Dermis blood vessel endothelial cell (primary cell): ENCODE data around the gene YPEL4. TPM values are rescaled to one million over a fixed set of nuclear protein-coding genes. Genes with fewer than 3 reads are reported as not detected.

Source experiments
- total RNA-seq: library from RNA; depleted of rRNA; stranded (reverse); fragments of >200 nt; gene quantifications from 2 replicates; pipeline ENCODE4 v1.2.3, GENCODE V29; 2014

YPEL4 gene
- total RNA-seq, 1 donor from 2014 or later, result not detected

Other genes with a start within 250 kb of the YPEL4 start
- 57.7 and 101 TPM in 2 replicates for gene SLC43A3, start 222.8 kb downstream of the YPEL4 start, total RNA-seq
- 0.14 and 0.51 TPM in 2 replicates for gene RTN4RL2, start 189.4 kb downstream of the YPEL4 start, total RNA-seq
- 16.7 and 18.4 TPM in 2 replicates for gene SLC43A1, start 134.2 kb downstream of the YPEL4 start, total RNA-seq
- 28.1 and 39.8 TPM in 2 replicates for gene TIMM10, start 119.2 kb downstream of the YPEL4 start, total RNA-seq
- gene SMTNL1, start 112.3 kb downstream of the YPEL4 start, total RNA-seq, result not detected in 2 replicates
- gene UBE2L6, start 82.2 kb downstream of the YPEL4 start, total RNA-seq, result 37.4 and 41.5 TPM in 2 replicates
- 0.19 and 0.85 TPM in 2 replicates for gene SERPING1, start 52.2 kb downstream of the YPEL4 start, total RNA-seq
- 24.6 and 26.5 TPM in 2 replicates for gene CLP1, start 7.8 kb upstream of the YPEL4 start, total RNA-seq
- gene ZDHHC5, start 18.2 kb upstream of the YPEL4 start, total RNA-seq, result 34.0 and 55.9 TPM in 2 replicates
- 13.1 and 17.6 TPM in 2 replicates for gene MED19, start 62.3 kb upstream of the YPEL4 start, total RNA-seq
- gene TMX2, start 62.7 kb upstream of the YPEL4 start, total RNA-seq, result 44.8 and 71.9 TPM in 2 replicates
- 73.2 and 139 TPM in 2 replicates for gene SELENOH, start 91.6 kb upstream of the YPEL4 start, total RNA-seq
- gene BTBD18, start 101.9 kb upstream of the YPEL4 start, total RNA-seq, result not detected in 2 replicates
- 298 and 352 TPM in 2 replicates for gene CTNND1, start 111.9 kb upstream of the YPEL4 start, total RNA-seq